HepG2 (cell line): ENCODE measurements around the gene FAM174C. TPM values are rescaled to one million over a fixed set of nuclear protein-coding genes. Genes with fewer than 3 reads are reported as not detected.

ENCODE experiments used
- AGO1 ChIP-seq: fragments of 200-400 bp; formaldehyde crosslinking; IDR thresholded peaks from 2 replicates; pipeline ENCODE4 v1.6.1; 2017; ENCODE audit warnings: mild to moderate bottlenecking, low read depth, low read length, moderate library complexity; ENCODE audit not compliant: poor library complexity, severe bottlenecking
- BCL6 ChIP-seq: IDR thresholded peaks from 2 replicates; pipeline ENCODE4 v1.6.1; 2016; ENCODE audit warnings: missing genetic modification reagents, missing compliant biosample characterization
- HMG20B ChIP-seq: conservative IDR thresholded peaks from 2 replicates; pipeline ENCODE4 v1.6.1; 2016; ENCODE audit warnings: missing genetic modification reagents, missing compliant biosample characterization
- HNF4G ChIP-seq, 2 experiments: sonication (generic) in 1 of 2; formaldehyde crosslinking in 1 of 2; IDR thresholded peaks; 2 replicates each; pipeline versions ENCODE4 v1.4.0 to v1.6.1; 2011 to 2020; ENCODE audit warnings: borderline replicate concordance in 2 of 2, low read depth in 2 of 2, mild to moderate bottlenecking in 2 of 2, low read length in 1 of 2, missing genetic modification reagents in 1 of 2, moderate library complexity in 1 of 2
- MEIS2 ChIP-seq: sonication (generic); formaldehyde crosslinking; IDR thresholded peaks from 2 replicates; pipeline ENCODE4 v1.9.0; 2021; ENCODE audit warnings: mild to moderate bottlenecking, missing genetic modification reagents
- MXD4 ChIP-seq: IDR thresholded peaks from 2 replicates; pipeline ENCODE4 v1.6.1; 2016; ENCODE audit warnings: mild to moderate bottlenecking, missing biosample characterization, missing genetic modification reagents
- MXI1 ChIP-seq: IDR thresholded peaks from 3 replicates; pipeline ENCODE4 v1.6.1; 2012; ENCODE audit warnings: low read depth, low read length, inconsistent platforms, borderline replicate concordance
- NCOR1 ChIP-seq: fragments of 200-600 bp; sonication (generic); IDR thresholded peaks from 2 replicates; pipeline ENCODE4 v1.7.0; 2017; ENCODE audit warnings: antibody characterized with exemption, low read length, borderline replicate concordance
- NR1H2 ChIP-seq: sonication (generic); formaldehyde crosslinking; IDR thresholded peaks from 2 replicates; pipeline ENCODE4 v1.8.1; 2022; ENCODE audit warnings: low read depth, missing genetic modification reagents, borderline replicate concordance
- PAWR ChIP-seq: sonication (generic); formaldehyde crosslinking; IDR thresholded peaks from 2 replicates; pipeline ENCODE4 v1.4.0; 2020; ENCODE audit warnings: missing genetic modification reagents, mild to moderate bottlenecking, borderline replicate concordance
- RNF2 ChIP-seq: fragments of 450-650 bp; conservative IDR thresholded peaks from 2 replicates; pipeline ENCODE4 v1.6.1; 2016; ENCODE audit warnings: low read depth
- SP4 ChIP-seq: sonication (generic); formaldehyde crosslinking; IDR thresholded peaks from 2 replicates; pipeline ENCODE4 v1.8.1; 2023; ENCODE audit warnings: mild to moderate bottlenecking, missing genetic modification reagents
- SRY ChIP-seq: sonication (generic); formaldehyde crosslinking; IDR thresholded peaks from 2 replicates; pipeline ENCODE4 v1.8.0; 2022; ENCODE audit warnings: mild to moderate bottlenecking, missing genetic modification reagents
- ZFP41 ChIP-seq: sonication (generic); formaldehyde crosslinking; IDR thresholded peaks from 2 replicates; pipeline ENCODE4 v1.4.0; 2020; ENCODE audit warnings: mild to moderate bottlenecking, missing genetic modification reagents, borderline replicate concordance
- ZFP62 ChIP-seq: sonication (generic); formaldehyde crosslinking; IDR thresholded peaks from 2 replicates; pipeline ENCODE4 v1.4.0; 2020; ENCODE audit warnings: missing genetic modification reagents
- ZNF333 ChIP-seq: sonication (generic); formaldehyde crosslinking; IDR thresholded peaks from 2 replicates; pipeline ENCODE4 v1.4.0; 2020; ENCODE audit warnings: mild to moderate bottlenecking, missing genetic modification reagents, borderline replicate concordance
- ZNF510 ChIP-seq: sonication (generic); formaldehyde crosslinking; IDR thresholded peaks from 2 replicates; pipeline ENCODE4 v1.4.0; 2020; ENCODE audit warnings: low read depth, mild to moderate bottlenecking, missing genetic modification reagents
- ZNF709 ChIP-seq: sonication (generic); formaldehyde crosslinking; IDR thresholded peaks from 2 replicates; pipeline ENCODE4 v1.5.0; 2020; ENCODE audit warnings: mild to moderate bottlenecking, missing genetic modification reagents
- polyA plus RNA-seq, 8 experiments: library from polyadenylated mRNA; depleted of rRNA in 3 of 8; stranded (reverse) in 7 of 8; unstranded in 1 of 8; fragments of >200 nt; fragmentation: Illumina TruSeq in 4 of 8; extraction: Trizol in 4 of 8; gene quantifications; 2 replicates each; pipeline versions ENCODE4 v1.2.1 to v1.2.3, GENCODE V29; 2011 to 2016; ENCODE audit warnings: low read depth in 4 of 8, missing spikeins in 1 of 8, mixed read lengths in 1 of 8; ENCODE audit not compliant: insufficient read depth in 1 of 8
- total RNA-seq, 5 experiments: library from RNA; depleted of rRNA; stranded (reverse); fragments of >200 nt; fragmentation: Illumina TruSeq; extraction: Trizol; gene quantifications; 2 replicates each; pipeline ENCODE4 v1.2.3, GENCODE V29; 2016; ENCODE audit warnings: low read depth in 1 of 5
- TF ChIP-seq, protein P1 (sequence below): sonication (generic); formaldehyde crosslinking; IDR thresholded peaks from 2 replicates; pipeline ENCODE4 v1.4.0; 2020; ENCODE audit warnings: mild to moderate bottlenecking, low read depth, missing genetic modification reagents
- TF ChIP-seq, protein P2 (sequence below): sonication (generic); formaldehyde crosslinking; IDR thresholded peaks from 2 replicates; pipeline ENCODE4 v1.5.0; 2020; ENCODE audit warnings: mild to moderate bottlenecking, missing genetic modification reagents
- TF ChIP-seq, protein P3 (sequence below): sonication (generic); formaldehyde crosslinking; IDR thresholded peaks from 2 replicates; pipeline ENCODE4 v1.4.0; 2020; ENCODE audit warnings: missing genetic modification reagents

FAM174C gene
- total and polyA plus RNA-seq, 2 of the 13 experiments (the other 11 are each of a cell fraction or from before 2014, with no cell fraction given): 19.5 to 31.3 TPM

DNA sequence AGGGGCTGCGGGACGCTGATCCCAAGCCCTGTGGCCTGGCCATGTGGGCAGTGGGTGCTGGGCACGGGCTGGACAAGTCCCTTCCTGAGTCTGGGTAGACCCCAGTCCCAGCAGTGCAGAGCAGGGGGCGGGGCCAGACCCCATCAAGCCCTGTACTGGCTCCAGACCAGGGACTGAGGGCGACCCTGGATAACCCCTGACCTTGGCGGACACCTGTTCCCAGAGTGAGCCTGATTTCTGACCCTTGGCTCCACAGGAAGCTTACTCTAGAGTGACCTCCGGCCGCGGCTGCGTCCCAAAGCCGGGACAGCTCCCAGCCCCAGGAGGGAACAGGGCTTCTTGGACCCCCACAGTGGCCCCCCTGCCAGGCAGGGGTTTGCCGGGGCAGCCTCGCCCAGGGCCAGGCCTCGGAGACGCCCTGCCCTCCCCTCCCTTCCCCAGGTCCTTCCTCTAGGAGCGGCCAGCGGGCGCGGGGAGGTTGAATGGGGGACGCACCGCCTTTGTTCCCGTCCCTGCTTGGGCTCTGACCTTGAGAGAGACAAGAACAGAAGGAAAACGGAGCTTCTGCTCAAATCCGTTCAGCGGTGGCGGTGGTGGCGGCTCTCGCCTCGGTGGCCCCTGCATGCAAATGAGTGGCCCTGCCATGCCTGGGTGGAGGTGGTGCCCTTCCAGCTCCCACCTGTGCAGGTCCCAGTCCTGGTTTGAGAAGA is 8.0 kb downstream of the FAM174C start (continued):
- peak; percentile 80; the same call in 1 of the 2 replicates for TF ChIP-seq NCOR1
- peak; percentile 70 for TF ChIP-seq SP4 (CRISPR knock-in tag)
- TF ChIP-seq ZNF510 (CRISPR knock-in tag): no peak
- TF ChIP-seq ZNF333 (CRISPR knock-in tag): no peak
- TF ChIP-seq ZFP62 (CRISPR knock-in tag): no peak
- TF ChIP-seq, protein P1, sequence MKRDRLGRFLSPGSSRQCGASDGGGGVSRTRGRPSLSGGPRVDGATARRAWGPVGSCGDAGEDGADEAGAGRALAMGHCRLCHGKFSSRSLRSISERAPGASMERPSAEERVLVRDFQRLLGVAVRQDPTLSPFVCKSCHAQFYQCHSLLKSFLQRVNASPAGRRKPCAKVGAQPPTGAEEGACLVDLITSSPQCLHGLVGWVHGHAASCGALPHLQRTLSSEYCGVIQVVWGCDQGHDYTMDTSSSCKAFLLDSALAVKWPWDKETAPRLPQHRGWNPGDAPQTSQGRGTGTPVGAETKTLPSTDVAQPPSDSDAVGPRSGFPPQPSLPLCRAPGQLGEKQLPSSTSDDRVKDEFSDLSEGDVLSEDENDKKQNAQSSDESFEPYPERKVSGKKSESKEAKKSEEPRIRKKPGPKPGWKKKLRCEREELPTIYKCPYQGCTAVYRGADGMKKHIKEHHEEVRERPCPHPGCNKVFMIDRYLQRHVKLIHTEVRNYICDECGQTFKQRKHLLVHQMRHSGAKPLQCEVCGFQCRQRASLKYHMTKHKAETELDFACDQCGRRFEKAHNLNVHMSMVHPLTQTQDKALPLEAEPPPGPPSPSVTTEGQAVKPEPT: no peak
- TF ChIP-seq HMG20B: peak; percentile 61; the same call in 1 of the 2 replicates
- TF ChIP-seq ZFP41 (CRISPR knock-in tag): no peak
- no peak for TF ChIP-seq ZNF709
- TF ChIP-seq BCL6 (CRISPR knock-in tag): peak; percentile 73
- TF ChIP-seq HNF4G (IDR thresholded peaks at IDR 0.05; ENCODE audit: borderline replicate concordance, low read depth, low read length): peak; percentile 79
- peak; percentile 82 for TF ChIP-seq HNF4G (CRISPR knock-in tag; IDR thresholded peaks at IDR 0.05; ENCODE audit: borderline replicate concordance, low read depth)
- TF ChIP-seq NR1H2: peak; percentile 94; the same call in 1 of the 2 replicates
- TF ChIP-seq MEIS2 (CRISPR knock-in tag): no peak
- TF ChIP-seq MXI1: 0 out of 3 replicates have a peak, but pooled peaks have one; percentile 9
- TF ChIP-seq, protein P2, sequence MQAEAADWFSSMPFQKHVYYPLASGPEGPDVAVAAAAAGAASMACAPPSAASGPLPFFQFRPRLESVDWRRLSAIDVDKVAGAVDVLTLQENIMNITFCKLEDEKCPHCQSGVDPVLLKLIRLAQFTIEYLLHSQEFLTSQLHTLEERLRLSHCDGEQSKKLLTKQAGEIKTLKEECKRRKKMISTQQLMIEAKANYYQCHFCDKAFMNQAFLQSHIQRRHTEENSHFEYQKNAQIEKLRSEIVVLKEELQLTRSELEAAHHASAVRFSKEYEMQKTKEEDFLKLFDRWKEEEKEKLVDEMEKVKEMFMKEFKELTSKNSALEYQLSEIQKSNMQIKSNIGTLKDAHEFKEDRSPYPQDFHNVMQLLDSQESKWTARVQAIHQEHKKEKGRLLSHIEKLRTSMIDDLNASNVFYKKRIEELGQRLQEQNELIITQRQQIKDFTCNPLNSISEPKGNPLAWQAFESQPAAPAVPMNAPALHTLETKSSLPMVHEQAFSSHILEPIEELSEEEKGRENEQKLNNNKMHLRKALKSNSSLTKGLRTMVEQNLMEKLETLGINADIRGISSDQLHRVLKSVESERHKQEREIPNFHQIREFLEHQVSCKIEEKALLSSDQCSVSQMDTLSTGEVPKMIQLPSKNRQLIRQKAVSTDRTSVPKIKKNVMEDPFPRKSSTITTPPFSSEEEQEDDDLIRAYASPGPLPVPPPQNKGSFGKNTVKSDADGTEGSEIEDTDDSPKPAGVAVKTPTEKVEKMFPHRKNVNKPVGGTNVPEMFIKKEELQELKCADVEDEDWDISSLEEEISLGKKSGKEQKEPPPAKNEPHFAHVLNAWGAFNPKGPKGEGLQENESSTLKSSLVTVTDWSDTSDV: peak; percentile 73; the same call in 1 of the 2 replicates
- no peak for TF ChIP-seq RNF2
- TF ChIP-seq MXD4 (CRISPR knock-in tag): no peak
- TF ChIP-seq, protein P3, sequence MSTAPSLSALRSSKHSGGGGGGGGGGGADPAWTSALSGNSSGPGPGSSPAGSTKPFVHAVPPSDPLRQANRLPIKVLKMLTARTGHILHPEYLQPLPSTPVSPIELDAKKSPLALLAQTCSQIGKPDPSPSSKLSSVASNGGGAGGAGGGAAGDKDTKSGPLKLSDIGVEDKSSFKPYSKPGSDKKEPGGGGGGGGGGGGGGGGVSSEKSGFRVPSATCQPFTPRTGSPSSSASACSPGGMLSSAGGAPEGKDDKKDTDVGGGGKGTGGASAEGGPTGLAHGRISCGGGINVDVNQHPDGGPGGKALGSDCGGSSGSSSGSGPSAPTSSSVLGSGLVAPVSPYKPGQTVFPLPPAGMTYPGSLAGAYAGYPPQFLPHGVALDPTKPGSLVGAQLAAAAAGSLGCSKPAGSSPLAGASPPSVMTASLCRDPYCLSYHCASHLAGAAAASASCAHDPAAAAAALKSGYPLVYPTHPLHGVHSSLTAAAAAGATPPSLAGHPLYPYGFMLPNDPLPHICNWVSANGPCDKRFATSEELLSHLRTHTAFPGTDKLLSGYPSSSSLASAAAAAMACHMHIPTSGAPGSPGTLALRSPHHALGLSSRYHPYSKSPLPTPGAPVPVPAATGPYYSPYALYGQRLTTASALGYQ (CRISPR knock-in tag): peak; percentile 35; the same call in 1 of the 2 replicates
- TF ChIP-seq SRY: no peak; the same call in 1 of the 2 replicates
- no peak for TF ChIP-seq PAWR (CRISPR knock-in tag)
- TF ChIP-seq AGO1: no peak
